GM18517 (cell line): Measurements from ENCODE around the gene TMEM231.

ENCODE experiments used
- ATAC-seq: cut with Tn5 transposase; IDR thresholded peaks from one replicate; pipeline ENCODE4 v1.9.1; 2021; ENCODE audit warnings: mild to moderate bottlenecking, moderate library complexity; ENCODE audit not compliant: unreplicated experiment

Gene TMEM231

GRCh38 chr16:75495076-75495674 lies 60.9 kb downstream of the TMEM231 start, which contains the start of gene CHST6:
Gene CHST6, minus strand, starts transcription at chr16:75495441. Its CDS starts 15,613 bp downstream, at chr16:75479828.
- no peak for ATAC-seq

GRCh38 chr16:75494661-75495075 lies 61.4 kb downstream of the TMEM231 start:
- no peak for ATAC-seq

GRCh38 chr16:75494184-75494583 lies 61.9 kb downstream of the TMEM231 start:
- ATAC-seq, result no peak

DNA sequence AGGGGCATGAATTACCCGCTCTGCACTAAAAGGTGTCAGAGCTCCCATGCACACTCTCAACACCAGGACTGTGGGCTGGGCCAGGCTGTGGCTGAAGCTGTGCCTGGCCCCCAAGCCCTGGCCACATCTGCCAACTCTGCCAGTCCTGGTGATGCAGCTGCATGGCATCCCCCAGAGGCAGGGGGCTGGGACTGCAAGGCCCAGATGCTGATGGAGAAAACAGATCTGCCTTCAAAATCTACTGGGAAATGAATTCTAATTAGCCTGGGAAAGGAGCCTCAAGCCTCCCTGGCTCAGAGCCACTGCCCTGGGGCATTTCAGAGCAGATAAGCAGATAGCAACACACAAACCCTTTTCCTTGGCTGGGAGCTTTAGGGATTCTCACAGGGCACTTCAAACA lies 64.2 kb downstream of the TMEM231 start:
- no peak for ATAC-seq

DNA sequence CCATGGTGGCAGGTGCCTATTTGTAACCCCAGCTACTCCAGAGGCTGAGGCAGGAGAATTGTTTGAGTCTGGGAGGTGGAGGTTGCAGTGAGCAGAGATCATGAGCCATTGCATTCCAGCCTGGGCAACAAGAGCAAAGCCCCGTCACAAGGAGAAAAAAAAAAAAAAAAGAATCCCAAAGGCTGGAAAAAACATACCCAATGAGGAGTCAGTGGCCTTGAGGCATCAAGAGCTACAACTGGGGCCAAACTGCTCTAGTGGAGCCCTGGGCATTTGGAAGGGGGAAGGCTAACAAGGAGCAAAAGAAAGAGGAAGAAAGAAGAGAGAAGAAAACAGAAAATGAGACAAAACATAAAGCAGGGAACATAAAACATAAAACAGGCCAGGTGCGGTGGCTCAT lies 67.7 kb downstream of the TMEM231 start:
- ATAC-seq, result no peak
